ENCODE data around the gene FBN2.

DNA sequence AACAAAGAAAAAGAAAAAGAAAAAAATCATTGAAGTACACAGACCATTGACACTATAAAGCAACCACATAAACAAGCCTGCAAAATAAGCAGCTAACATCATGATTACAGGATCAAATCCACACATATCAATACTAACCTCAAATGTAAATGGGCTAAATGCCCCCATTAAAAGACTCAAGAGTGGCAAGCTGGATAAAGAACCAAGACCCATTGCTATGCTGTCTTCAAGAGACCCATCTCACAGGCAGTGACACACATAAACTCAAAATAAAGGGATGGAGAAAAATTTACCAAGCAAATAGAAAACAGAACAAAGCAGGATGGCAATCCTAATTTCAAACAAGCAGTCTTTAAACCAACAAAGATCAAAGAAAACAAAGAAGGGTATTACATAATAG lies 15.7 kb upstream of the FBN2 start:
- TF ChIP-seq, protein P1, sequence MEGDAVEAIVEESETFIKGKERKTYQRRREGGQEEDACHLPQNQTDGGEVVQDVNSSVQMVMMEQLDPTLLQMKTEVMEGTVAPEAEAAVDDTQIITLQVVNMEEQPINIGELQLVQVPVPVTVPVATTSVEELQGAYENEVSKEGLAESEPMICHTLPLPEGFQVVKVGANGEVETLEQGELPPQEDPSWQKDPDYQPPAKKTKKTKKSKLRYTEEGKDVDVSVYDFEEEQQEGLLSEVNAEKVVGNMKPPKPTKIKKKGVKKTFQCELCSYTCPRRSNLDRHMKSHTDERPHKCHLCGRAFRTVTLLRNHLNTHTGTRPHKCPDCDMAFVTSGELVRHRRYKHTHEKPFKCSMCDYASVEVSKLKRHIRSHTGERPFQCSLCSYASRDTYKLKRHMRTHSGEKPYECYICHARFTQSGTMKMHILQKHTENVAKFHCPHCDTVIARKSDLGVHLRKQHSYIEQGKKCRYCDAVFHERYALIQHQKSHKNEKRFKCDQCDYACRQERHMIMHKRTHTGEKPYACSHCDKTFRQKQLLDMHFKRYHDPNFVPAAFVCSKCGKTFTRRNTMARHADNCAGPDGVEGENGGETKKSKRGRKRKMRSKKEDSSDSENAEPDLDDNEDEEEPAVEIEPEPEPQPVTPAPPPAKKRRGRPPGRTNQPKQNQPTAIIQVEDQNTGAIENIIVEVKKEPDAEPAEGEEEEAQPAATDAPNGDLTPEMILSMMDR (IDR thresholded peaks at IDR 0.05): no peak
- no peak for TF ChIP-seq POLR2A (IDR thresholded peaks at IDR 0.05)

Measured in Peyer's patch (tissue), 4 donors.